ENCODE data around the gene SRGAP3. TPM values are rescaled to one million over a fixed set of nuclear protein-coding genes. Genes with fewer than 3 reads are reported as not detected.

SRGAP3 gene
- total RNA-seq, 4 donors from 2014 or later = 6.7 to 24.8 (median 19.7) TPM

- no peak for DNase-seq
- H3K36me3 ChIP-seq = no peaks in the 10 kb centered on the region
- no peak overlapping the region for H3K4me3 ChIP-seq
- TF ChIP-seq POLR2A (IDR thresholded peaks at IDR 0.05) (no peak), CTCF (IDR thresholded peaks at IDR 0.05) (no peak)
- no peaks in the 10 kb centered on the region for H3K9me3 ChIP-seq
- H3K4me1 ChIP-seq = no peaks in the 10 kb centered on the region
- no peak overlapping the region for H3K27ac ChIP-seq
- no peaks in the 10 kb centered on the region for H3K27me3 ChIP-seq
These were observed 18.4 kb downstream of the SRGAP3 start for GRCh38 chr3:9231006-9231405.

GRCh38 chr3:9230596-9230995, 18.9 kb downstream of the SRGAP3 start:
- H3K4me1 ChIP-seq = no peaks in the 10 kb centered on the region
- TF ChIP-seq POLR2A (IDR thresholded peaks at IDR 0.05) (no peak), CTCF (IDR thresholded peaks at IDR 0.05) (no peak)
- DNase-seq = no peak
- no peaks in the 10 kb centered on the region for H3K36me3 ChIP-seq
- H3K9me3 ChIP-seq = no peaks in the 10 kb centered on the region
- no peaks in the 10 kb centered on the region for H3K27me3 ChIP-seq
- no peak overlapping the region for H3K4me3 ChIP-seq
- no peak overlapping the region for H3K27ac ChIP-seq

GRCh38 chr3:9229879-9230278, 19.6 kb downstream of the SRGAP3 start:
- no peaks in the 10 kb centered on the region for H3K4me1 ChIP-seq
- TF ChIP-seq CTCF (IDR thresholded peaks at IDR 0.05) = no peak
- no peak for TF ChIP-seq POLR2A (IDR thresholded peaks at IDR 0.05)
- no peaks in the 10 kb centered on the region for H3K36me3 ChIP-seq
- DNase-seq = no peak
- no peak overlapping the region for H3K27ac ChIP-seq
- H3K4me3 ChIP-seq = no peak overlapping the region
- H3K27me3 ChIP-seq = no peaks in the 10 kb centered on the region
- H3K9me3 ChIP-seq = no peaks in the 10 kb centered on the region

- no peak overlapping the region for H3K4me3 ChIP-seq
- DNase-seq = no peak
- TF ChIP-seq POLR2A (IDR thresholded peaks at IDR 0.05) (no peak), CTCF (IDR thresholded peaks at IDR 0.05) (no peak)
- H3K27me3 ChIP-seq = no peaks in the 10 kb centered on the region
- H3K4me1 ChIP-seq = no peaks in the 10 kb centered on the region
- H3K36me3 ChIP-seq = no peaks in the 10 kb centered on the region
- no peaks in the 10 kb centered on the region for H3K9me3 ChIP-seq
- H3K27ac ChIP-seq = no peak overlapping the region
These were observed 20.1 kb downstream of the SRGAP3 start for GRCh38 chr3:9229325-9229724.

GRCh38 chr3:9226326-9226725, 23.1 kb downstream of the SRGAP3 start:
- Histone ChIP-seq H3K36me3 (no peaks in the 10 kb centered on the region), H3K9me3 (no peaks in the 10 kb centered on the region), H3K27ac (no peak overlapping the region), H3K4me3 (no peak overlapping the region), H3K4me1 (no peaks in the 10 kb centered on the region), H3K27me3 (no peaks in the 10 kb centered on the region)
- no peak for DNase-seq
- no peak for TF ChIP-seq POLR2A (IDR thresholded peaks at IDR 0.05)
- no peak for TF ChIP-seq CTCF (IDR thresholded peaks at IDR 0.05)

- no peak overlapping the region for H3K4me3 ChIP-seq
- no peak for TF ChIP-seq POLR2A (IDR thresholded peaks at IDR 0.05)
- no peak for TF ChIP-seq CTCF (IDR thresholded peaks at IDR 0.05)
- H3K4me1 ChIP-seq = no peaks in the 10 kb centered on the region
- no peaks in the 10 kb centered on the region for H3K27me3 ChIP-seq
- no peaks in the 10 kb centered on the region for H3K9me3 ChIP-seq
- no peak overlapping the region for H3K27ac ChIP-seq
- H3K36me3 ChIP-seq = no peaks in the 10 kb centered on the region
- no peak for DNase-seq
These were observed 24.2 kb downstream of the SRGAP3 start for GRCh38 chr3:9225268-9225667.
